ENCODE data around the gene NACA2.
A peak's percentile ranks its signal among the peaks of the same experiment; 100 is the strongest.
"Not testable (repeated sequence)": the region's sequence is repeated elsewhere in the genome, so short reads cannot be mapped to it uniquely, and the experiment has no call there.

The NACA2 gene

GRCh38 chr17:61591018-61591417 lies at the start of gene NACA2:
Gene NACA2, minus strand, starts transcription at chr17:61591219. Its CDS starts 39 bp downstream, at chr17:61591180.
- DNase-seq: no peak

GRCh38 chr17:61639818-61640217 lies 48.8 kb upstream of the NACA2 start:
- no peak for DNase-seq

GRCh38 chr17:61638087-61638486 lies 47.1 kb upstream of the NACA2 start:
- no peak for DNase-seq

- DNase-seq: peak; percentile 35
Observed at GRCh38 chr17:61635913-61636432, 45.0 kb upstream of the NACA2 start.

GRCh38 chr17:61634942-61635538 lies 44.0 kb upstream of the NACA2 start:
- no peak for DNase-seq

- no peak for DNase-seq
Observed at GRCh38 chr17:61634011-61634539, 43.1 kb upstream of the NACA2 start.

- no peak for DNase-seq
Observed at GRCh38 chr17:61632826-61633225, 41.8 kb upstream of the NACA2 start.

GRCh38 chr17:61631800-61632199 lies 40.8 kb upstream of the NACA2 start:
- no peak for DNase-seq

GRCh38 chr17:61628158-61628557 lies 37.1 kb upstream of the NACA2 start:
- DNase-seq: not testable (repeated sequence)

GRCh38 chr17:61627658-61628057 lies 36.6 kb upstream of the NACA2 start:
- DNase-seq: no peak

GRCh38 chr17:61627125-61627524 lies 36.1 kb upstream of the NACA2 start:
- no peak for DNase-seq

- no peak for DNase-seq
Observed at GRCh38 chr17:61625564-61625963, 34.5 kb upstream of the NACA2 start.

GRCh38 chr17:61624951-61625350 lies 33.9 kb upstream of the NACA2 start:
- no peak for DNase-seq

GRCh38 chr17:61621317-61621716 lies 30.3 kb upstream of the NACA2 start:
- no peak for DNase-seq

GRCh38 chr17:61619953-61620352 lies 28.9 kb upstream of the NACA2 start:
- DNase-seq: no peak

GRCh38 chr17:61619493-61619892 lies 28.5 kb upstream of the NACA2 start:
- no peak for DNase-seq

GRCh38 chr17:61618950-61619349 lies 27.9 kb upstream of the NACA2 start:
- DNase-seq: no peak

- no peak for DNase-seq
Observed at GRCh38 chr17:61617330-61617729, 26.3 kb upstream of the NACA2 start.

GRCh38 chr17:61616783-61617182 lies 25.8 kb upstream of the NACA2 start:
- DNase-seq: no peak

GRCh38 chr17:61614219-61614618 lies 23.2 kb upstream of the NACA2 start:
- no peak for DNase-seq

GRCh38 chr17:61611323-61611722 lies 20.3 kb upstream of the NACA2 start:
- no peak for DNase-seq

- DNase-seq: no peak
Observed at GRCh38 chr17:61605692-61606091, 14.7 kb upstream of the NACA2 start.

GRCh38 chr17:61601297-61601696 lies 10.3 kb upstream of the NACA2 start:
- no peak for DNase-seq

GRCh38 chr17:61600621-61601020 lies 9.6 kb upstream of the NACA2 start:
- no peak for DNase-seq

- DNase-seq: no peak
Observed at GRCh38 chr17:61599608-61600007, 8.6 kb upstream of the NACA2 start.

All from NCI-H2029 (cell line).